Loucy (cell line): ENCODE measurements around the gene PLXNA2.

Experiments
- H2AFZ ChIP-seq: fragments of 200-600 bp; sonication (generic); 2 replicates; pipeline ENCODE4 v1.6.0; 2016; ENCODE audit warnings: antibody characterized with exemption, mild to moderate bottlenecking, low read length, moderate library complexity
- H3F3A ChIP-seq: fragments of 200-600 bp; 2 replicates; pipeline ENCODE4 v1.6.0; 2016; ENCODE audit warnings: antibody characterized with exemption, low read depth, mild to moderate bottlenecking
- H3K27me3 ChIP-seq: fragments of 200-600 bp; sonication (generic); 2 replicates; pipeline ENCODE4 v1.6.1; 2014; ENCODE audit warnings: low read length, mild to moderate bottlenecking; ENCODE audit not compliant: insufficient read depth, poor library complexity, severe bottlenecking
- H3K36me3 ChIP-seq: fragments of 200-600 bp; sonication (generic); 2 replicates; pipeline ENCODE4 v1.6.1; 2016; ENCODE audit warnings: low read length; ENCODE audit not compliant: insufficient read depth
- H3K4me1 ChIP-seq: fragments of 200-600 bp; sonication (generic); 2 replicates; pipeline ENCODE4 v1.5.1; 2014; ENCODE audit warnings: low read length, mild to moderate bottlenecking; ENCODE audit not compliant: insufficient read depth, poor library complexity, severe bottlenecking
- H3K4me2 ChIP-seq: fragments of 200-600 bp; sonication (generic); 2 replicates; pipeline ENCODE4 v1.6.0; 2014; ENCODE audit warnings: antibody characterized with exemption, low read length, low read depth, mild to moderate bottlenecking; ENCODE audit not compliant: poor library complexity, severe bottlenecking
- H3K4me3 ChIP-seq: fragments of 200-600 bp; sonication (generic); 2 replicates; pipeline ENCODE4 v1.5.1; 2014; ENCODE audit warnings: low read length, mild to moderate bottlenecking, mixed read lengths; ENCODE audit not compliant: poor library complexity, severe bottlenecking
- H3K79me2 ChIP-seq: fragments of 200-600 bp; sonication (generic); 2 replicates; pipeline ENCODE4 v1.6.1; 2014; ENCODE audit warnings: low read length; ENCODE audit not compliant: insufficient read depth
- H3K9ac ChIP-seq: fragments of 200-600 bp; sonication (generic); 2 replicates; pipeline ENCODE4 v1.6.0; 2014; ENCODE audit warnings: mild to moderate bottlenecking, low read depth, low read length, moderate library complexity; ENCODE audit not compliant: poor library complexity, severe bottlenecking
- H3K9me2 ChIP-seq: fragments of 200-600 bp; sonication (generic); replicated peaks from 2 replicates; pipeline ENCODE4 v1.6.1; 2016; ENCODE audit warnings: low read depth, low read length, mixed read lengths
- H3K9me3 ChIP-seq: fragments of 200-600 bp; sonication (generic); 2 replicates; pipeline ENCODE4 v1.6.1; 2014; ENCODE audit warnings: mild to moderate bottlenecking, antibody characterized with exemption, low read length, low read depth; ENCODE audit not compliant: insufficient read depth
- H4K20me1 ChIP-seq: fragments of 200-600 bp; sonication (generic); 2 replicates; pipeline ENCODE4 v1.6.0; 2014; ENCODE audit warnings: antibody characterized with exemption, low read length, mild to moderate bottlenecking; ENCODE audit not compliant: insufficient read depth, poor library complexity, severe bottlenecking
- EZH2phosphoT487 ChIP-seq: fragments of 200-600 bp; IDR thresholded peaks from 2 replicates; pipeline ENCODE4 v1.6.1; 2018; ENCODE audit warnings: antibody characterized with exemption, mild to moderate bottlenecking, moderate library complexity, borderline replicate concordance
- TF ChIP-seq, protein P1 (sequence below): fragments of 200-600 bp; sonication (generic); conservative IDR thresholded peaks from 2 replicates; pipeline ENCODE4 v1.5.1; 2014; ENCODE audit warnings: mild to moderate bottlenecking, antibody characterized with exemption, low read length

PLXNA2 gene

GRCh38 chr1:207972337-207972736 lies 271.8 kb downstream of the PLXNA2 start:
- Histone ChIP-seq H3K27me3 (no peaks in the 10 kb centered on the region), H3K9me3 (no peaks in the 10 kb centered on the region), H3K4me2 (no peak overlapping the region), H3F3A (no peaks in the 10 kb centered on the region), H3K36me3 (no peaks in the 10 kb centered on the region), H3K4me3 (no peak overlapping the region), H4K20me1 (no peaks in the 10 kb centered on the region), H2AFZ (no peak overlapping the region), H3K79me2 (no peaks in the 10 kb centered on the region), H3K9ac (no peak overlapping the region), H3K4me1 (no peaks in the 10 kb centered on the region), H3K9me2 (no peaks in the 10 kb centered on the region)
- TF ChIP-seq, protein P1, sequence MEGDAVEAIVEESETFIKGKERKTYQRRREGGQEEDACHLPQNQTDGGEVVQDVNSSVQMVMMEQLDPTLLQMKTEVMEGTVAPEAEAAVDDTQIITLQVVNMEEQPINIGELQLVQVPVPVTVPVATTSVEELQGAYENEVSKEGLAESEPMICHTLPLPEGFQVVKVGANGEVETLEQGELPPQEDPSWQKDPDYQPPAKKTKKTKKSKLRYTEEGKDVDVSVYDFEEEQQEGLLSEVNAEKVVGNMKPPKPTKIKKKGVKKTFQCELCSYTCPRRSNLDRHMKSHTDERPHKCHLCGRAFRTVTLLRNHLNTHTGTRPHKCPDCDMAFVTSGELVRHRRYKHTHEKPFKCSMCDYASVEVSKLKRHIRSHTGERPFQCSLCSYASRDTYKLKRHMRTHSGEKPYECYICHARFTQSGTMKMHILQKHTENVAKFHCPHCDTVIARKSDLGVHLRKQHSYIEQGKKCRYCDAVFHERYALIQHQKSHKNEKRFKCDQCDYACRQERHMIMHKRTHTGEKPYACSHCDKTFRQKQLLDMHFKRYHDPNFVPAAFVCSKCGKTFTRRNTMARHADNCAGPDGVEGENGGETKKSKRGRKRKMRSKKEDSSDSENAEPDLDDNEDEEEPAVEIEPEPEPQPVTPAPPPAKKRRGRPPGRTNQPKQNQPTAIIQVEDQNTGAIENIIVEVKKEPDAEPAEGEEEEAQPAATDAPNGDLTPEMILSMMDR: no peak
- no peak for TF ChIP-seq EZH2phosphoT487
